Measurements from ENCODE around the gene RNF215. TPM values are rescaled to one million over a fixed set of nuclear protein-coding genes. Genes with fewer than 3 reads are reported as not detected.

Gene RNF215
- total RNA-seq, 1 donor from 2014 or later = 4.9 TPM

DNA sequence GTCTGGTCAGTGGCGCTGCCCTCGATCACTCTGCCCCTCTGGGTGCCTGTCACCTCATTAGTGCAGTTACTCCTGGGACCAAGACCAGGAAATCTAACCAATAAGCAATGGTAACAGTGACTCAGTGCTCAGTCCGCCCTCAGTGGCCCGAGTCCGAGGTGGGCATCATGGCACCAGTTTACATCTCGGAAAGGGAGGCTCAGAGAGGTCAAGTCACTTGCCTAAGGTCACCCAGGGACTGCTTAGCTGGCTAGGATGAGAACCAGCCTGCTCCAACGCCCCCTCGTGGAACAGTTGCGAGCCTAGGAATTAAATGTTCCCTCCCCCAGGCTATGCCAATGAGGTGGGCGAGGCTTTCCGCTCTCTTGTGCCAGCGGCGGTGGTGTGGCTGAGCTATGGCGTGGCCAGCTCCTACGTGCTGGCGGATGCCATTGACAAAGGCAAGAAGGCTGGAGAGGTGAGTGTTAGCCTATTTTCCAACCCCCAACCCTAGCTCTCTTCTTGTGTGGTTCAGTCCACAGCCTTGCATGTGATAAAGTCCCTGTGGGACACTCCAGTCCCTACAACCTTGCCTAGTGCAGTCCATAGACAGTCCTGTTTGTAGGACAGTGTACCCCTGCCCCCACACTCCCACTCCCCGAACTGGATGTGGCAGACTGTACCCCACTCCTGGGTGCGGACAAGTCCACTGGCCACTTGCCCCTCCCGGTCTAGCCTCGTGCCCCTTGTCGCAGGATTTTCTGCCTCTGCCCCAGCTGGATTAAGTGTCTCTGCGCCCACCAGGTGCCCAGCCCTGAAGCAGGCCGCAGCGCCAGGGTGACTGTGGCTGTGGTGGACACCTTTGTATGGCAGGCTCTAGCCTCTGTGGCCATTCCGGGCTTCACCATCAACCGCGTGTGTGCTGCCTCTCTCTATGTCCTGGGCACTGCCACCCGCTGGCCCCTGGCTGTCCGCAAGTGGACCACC lies 39.5 kb upstream of the RNF215 start:
- Histone ChIP-seq H3K27ac (replicated peaks) (peak overlapping the region; percentile 85), H3K36me3 (no peaks in the 10 kb centered on the region), H3K4me1 (peaks cover 46% of the 10 kb centered on the region), H3K9me3 (replicated peaks) (no peaks in the 10 kb centered on the region), H3K4me3 (peak overlapping the region; percentile 89), H3K27me3 (ENCODE audit: low read depth) (no peaks in the 10 kb centered on the region)
- TF ChIP-seq, protein P1, sequence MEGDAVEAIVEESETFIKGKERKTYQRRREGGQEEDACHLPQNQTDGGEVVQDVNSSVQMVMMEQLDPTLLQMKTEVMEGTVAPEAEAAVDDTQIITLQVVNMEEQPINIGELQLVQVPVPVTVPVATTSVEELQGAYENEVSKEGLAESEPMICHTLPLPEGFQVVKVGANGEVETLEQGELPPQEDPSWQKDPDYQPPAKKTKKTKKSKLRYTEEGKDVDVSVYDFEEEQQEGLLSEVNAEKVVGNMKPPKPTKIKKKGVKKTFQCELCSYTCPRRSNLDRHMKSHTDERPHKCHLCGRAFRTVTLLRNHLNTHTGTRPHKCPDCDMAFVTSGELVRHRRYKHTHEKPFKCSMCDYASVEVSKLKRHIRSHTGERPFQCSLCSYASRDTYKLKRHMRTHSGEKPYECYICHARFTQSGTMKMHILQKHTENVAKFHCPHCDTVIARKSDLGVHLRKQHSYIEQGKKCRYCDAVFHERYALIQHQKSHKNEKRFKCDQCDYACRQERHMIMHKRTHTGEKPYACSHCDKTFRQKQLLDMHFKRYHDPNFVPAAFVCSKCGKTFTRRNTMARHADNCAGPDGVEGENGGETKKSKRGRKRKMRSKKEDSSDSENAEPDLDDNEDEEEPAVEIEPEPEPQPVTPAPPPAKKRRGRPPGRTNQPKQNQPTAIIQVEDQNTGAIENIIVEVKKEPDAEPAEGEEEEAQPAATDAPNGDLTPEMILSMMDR (IDR thresholded peaks at IDR 0.05; ENCODE audit: borderline replicate concordance) = peak; percentile 69
- intact Hi-C loops (cut with micrococcal nuclease) = no loop called here
- peak; percentile 68 for DNase-seq

DNA sequence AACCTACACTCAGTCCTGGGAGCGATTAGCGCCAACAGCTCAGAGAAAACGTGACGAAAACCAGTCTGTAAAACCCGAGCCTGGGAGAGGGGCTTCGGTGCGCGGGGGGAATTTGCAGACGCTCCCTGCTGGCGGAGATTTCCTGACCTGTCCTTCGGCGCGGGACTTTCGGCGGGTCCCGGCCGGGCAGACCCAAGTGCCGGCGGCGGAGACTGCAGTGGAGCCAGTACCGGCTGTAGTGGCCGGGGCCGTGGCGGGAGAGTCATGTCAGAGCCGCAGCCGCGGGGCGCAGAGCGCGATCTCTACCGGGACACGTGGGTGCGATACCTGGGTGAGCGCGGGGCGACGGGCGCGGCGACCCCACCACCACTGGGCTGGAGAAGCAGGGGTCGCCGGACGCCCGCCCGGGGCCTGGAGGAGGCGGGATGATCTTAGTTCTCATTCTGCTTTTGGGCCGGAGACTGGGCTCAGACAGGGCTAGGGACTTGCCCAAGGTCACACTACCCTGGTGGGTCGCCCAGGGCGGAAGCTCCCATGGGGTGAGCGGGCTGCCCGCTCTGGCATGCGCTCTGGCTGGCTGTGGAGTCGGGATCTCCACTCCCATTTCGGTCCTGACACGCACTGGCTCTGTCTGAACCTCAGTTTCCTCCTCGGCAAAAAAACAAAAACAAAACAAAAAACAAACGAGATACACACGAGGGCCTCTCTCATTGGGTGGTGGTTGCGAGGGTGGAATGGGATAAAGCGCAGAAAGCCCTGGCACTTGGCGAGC lies 38.6 kb upstream of the RNF215 start, which contains the start of gene MTFP1:
TSS of gene MTFP1 (plus strand) at position 153 of the 772 bp plus-strand sequence. CDS start at position 265, 112 bp downstream.
- H3K27me3 ChIP-seq (ENCODE audit: low read depth) = no peaks in the 10 kb centered on the region
- H3K4me1 ChIP-seq = peaks cover 50% of the 10 kb centered on the region
- peaks cover 3% of the 10 kb centered on the region for H3K36me3 ChIP-seq
- H3K27ac ChIP-seq (replicated peaks) = peak within 1 kb of the TSS; percentile 99
- no peaks in the 10 kb centered on the region for H3K9me3 ChIP-seq (replicated peaks)
- peak; percentile 53 for DNase-seq
- intact Hi-C loops (cut with micrococcal nuclease) = no loop called here
- peak within 1 kb of the TSS; percentile 89 for H3K4me3 ChIP-seq
- TF ChIP-seq, protein P1 (IDR thresholded peaks at IDR 0.05; ENCODE audit: borderline replicate concordance) = no peak

DNA sequence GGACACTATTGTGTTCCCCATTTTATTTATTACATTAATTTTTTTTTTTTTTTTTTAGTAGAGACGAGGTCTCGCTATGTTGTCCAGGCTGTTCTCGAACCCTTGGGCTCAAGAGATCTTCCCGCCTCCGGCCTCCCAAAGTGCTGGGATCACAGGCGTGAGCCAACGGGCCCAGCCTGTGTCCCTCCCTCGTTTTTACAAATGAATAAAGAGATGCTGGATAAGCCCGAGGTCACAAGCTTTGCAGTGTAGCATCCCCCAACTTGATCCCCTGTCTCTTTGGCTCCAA lies 38.1 kb upstream of the RNF215 start:
- no peaks in the 10 kb centered on the region for H3K9me3 ChIP-seq (replicated peaks)
- peaks cover 50% of the 10 kb centered on the region for H3K4me1 ChIP-seq
- H3K27ac ChIP-seq (replicated peaks) = peak overlapping the region; percentile 85
- H3K4me3 ChIP-seq = peak overlapping the region; percentile 89
- intact Hi-C loops (cut with micrococcal nuclease) = no loop called here
- TF ChIP-seq, protein P1 (IDR thresholded peaks at IDR 0.05; ENCODE audit: borderline replicate concordance) = no peak
- H3K27me3 ChIP-seq (ENCODE audit: low read depth) = no peaks in the 10 kb centered on the region
- H3K36me3 ChIP-seq = peaks cover 8% of the 10 kb centered on the region
- no peak for DNase-seq

DNA sequence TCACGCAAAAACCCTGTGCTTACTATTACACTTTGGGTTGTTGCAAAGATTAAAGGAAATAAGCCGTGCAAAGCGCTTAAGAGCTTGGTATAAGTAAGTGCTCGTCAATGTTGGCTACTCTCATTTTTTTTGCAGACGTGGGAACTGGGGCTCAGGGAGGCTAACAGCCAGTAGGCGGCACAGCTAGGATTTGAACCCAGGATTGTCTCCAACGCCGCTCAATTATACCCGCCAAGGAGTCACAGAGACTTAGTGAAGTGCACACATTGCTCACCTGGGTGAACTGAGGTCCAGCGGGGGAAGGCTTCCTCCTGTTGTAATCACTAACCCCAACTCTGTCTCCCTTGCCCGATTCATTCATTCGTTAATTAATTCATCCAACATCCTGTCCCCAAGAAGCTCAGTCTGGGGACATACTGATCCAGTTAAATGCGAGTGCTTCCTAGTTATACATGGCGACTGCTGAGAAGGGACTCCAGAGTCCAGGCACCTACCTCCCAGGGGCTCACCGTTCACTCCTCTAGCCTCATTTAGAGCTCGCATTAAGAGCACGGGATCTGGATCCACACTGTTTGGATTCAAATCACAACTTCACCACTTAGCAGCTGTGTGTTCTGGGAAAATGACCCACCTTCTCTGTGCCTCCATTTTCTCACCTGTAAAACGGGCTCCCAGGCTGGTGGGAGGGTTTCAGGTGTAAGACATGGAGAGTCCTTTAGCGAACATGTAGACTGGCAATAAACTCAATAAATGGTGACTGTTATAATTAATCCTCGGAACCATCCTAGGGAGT lies 37.5 kb upstream of the RNF215 start:
- no peaks in the 10 kb centered on the region for H3K9me3 ChIP-seq (replicated peaks)
- TF ChIP-seq, protein P1 (IDR thresholded peaks at IDR 0.05; ENCODE audit: borderline replicate concordance) = no peak
- H3K27ac ChIP-seq (replicated peaks) = peak overlapping the region; percentile 99
- intact Hi-C loops (cut with micrococcal nuclease) = no loop called here
- peaks cover 50% of the 10 kb centered on the region for H3K4me1 ChIP-seq
- H3K4me3 ChIP-seq = peak overlapping the region; percentile 89
- DNase-seq = no peak
- no peaks in the 10 kb centered on the region for H3K27me3 ChIP-seq (ENCODE audit: low read depth)
- H3K36me3 ChIP-seq = peaks cover 12% of the 10 kb centered on the region

DNA sequence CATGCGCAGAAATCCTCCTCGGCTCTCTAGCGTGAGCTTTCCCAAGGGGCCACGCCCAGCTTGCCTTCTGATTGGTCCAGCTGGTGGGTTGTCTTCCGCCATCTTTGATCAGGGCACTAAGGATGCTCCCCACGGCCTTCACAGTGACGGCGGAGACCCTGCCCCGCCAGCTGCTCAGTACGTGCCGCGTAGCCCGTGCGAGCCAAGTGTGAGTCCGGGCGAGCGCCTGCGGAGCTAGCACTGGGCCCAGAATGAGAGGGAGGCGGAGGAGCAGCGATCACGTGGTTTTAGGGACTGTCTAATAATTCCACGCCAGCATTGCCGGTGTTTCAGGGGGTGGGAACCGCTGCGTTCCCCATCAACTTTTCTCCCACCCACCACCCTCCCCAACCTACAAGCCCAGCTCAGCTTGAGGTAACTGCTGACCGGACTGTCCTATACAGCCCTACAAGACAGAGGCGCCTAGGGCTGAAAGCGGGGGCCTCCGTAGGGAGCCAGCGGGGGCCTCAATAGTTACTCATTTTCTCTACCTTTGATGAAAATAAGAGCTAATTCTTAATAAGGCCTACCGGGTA lies 36.8 kb upstream of the RNF215 start:
- Histone ChIP-seq H3K4me3 (peak overlapping the region; percentile 89), H3K27ac (replicated peaks) (peak overlapping the region; percentile 99), H3K9me3 (replicated peaks) (no peaks in the 10 kb centered on the region), H3K36me3 (peaks cover 18% of the 10 kb centered on the region), H3K4me1 (peaks cover 50% of the 10 kb centered on the region), H3K27me3 (ENCODE audit: low read depth) (no peaks in the 10 kb centered on the region)
- peak; percentile 99 for DNase-seq
- intact Hi-C loops (cut with micrococcal nuclease) = no loop called here
- TF ChIP-seq, protein P1 (IDR thresholded peaks at IDR 0.05; ENCODE audit: borderline replicate concordance) = no peak

All from left ventricle myocardium inferior (tissue), 1 donor.